ENCODE measurements around the gene HSD11B1L.

Gene HSD11B1L

DNA sequence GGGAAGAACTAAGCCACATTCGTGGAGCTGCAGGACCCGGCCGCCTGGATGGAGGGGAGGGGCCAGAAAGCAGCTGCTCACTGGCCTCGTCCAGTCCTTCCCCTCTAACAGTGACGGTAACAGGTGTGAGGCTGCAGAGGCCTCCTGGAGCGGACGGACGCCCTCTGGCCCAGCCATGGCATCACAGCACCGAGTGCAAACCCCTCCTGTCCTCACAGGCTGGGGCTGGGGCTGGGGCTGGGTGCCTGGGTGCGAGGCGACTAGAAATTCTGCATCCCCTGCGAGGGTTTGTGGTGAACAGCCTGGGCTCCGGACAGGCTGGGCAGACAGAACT, 4.1 kb upstream of the HSD11B1L start:
- Mint-ChIP-seq H3K36me3 (ENCODE audit: low read depth) (peaks cover 13% of the 10 kb centered on the region), H3K27me3 (ENCODE audit: low read depth) (peaks cover 4% of the 10 kb centered on the region), H3K4me1 (ENCODE audit: low read depth) (peaks cover 12% of the 10 kb centered on the region), H3K9me3 (no peaks in the 10 kb centered on the region), H3K4me3 (no peak overlapping the region), H3K27ac (no peak overlapping the region)

DNA sequence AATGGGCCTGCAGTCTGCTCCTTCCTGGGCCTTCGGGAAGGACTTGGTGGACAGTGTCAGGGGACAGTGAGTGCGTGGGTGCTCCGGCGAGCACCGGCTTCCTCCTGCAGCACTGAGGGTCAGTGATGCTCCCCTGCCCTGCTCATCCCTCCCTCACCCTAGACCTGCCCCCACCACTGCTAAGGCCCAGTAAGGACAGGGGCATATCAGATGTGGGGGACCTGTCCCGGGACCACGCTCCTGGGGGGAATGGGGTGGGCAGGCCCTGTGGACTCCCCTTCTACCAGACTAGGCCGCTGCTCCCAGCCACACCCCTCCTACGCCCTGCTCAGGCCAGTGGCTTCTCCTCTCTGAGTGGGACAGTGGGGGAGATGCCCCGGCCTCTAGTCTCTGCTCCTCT, 3.7 kb upstream of the HSD11B1L start:
- Mint-ChIP-seq H3K27me3 (ENCODE audit: low read depth) (peaks cover 8% of the 10 kb centered on the region), H3K9me3 (no peaks in the 10 kb centered on the region), H3K4me1 (ENCODE audit: low read depth) (peaks cover 16% of the 10 kb centered on the region), H3K36me3 (ENCODE audit: low read depth) (peaks cover 11% of the 10 kb centered on the region), H3K27ac (no peak overlapping the region), H3K4me3 (no peak overlapping the region)

DNA sequence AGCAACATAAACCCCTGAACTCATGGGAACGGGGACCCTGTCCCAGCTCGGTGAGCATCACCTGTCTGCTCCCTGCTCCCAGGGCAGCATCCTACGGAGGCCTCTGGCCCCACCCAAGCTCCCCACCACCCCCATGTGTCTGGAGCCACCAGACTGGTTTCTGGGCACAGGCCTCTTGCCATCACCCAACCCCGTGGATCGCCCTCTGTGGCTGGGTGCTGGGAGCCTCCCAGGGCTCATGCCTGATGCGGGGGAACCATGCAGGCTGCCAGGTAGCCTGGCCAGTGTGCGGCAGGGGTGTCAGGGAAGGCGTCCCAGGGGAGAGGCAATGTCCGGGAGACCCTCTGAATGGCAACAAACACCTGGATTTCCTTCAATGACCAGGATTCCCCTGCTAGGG, 3.2 kb upstream of the HSD11B1L start:
- Mint-ChIP-seq H3K27ac (no peak overlapping the region), H3K36me3 (ENCODE audit: low read depth) (peaks cover 11% of the 10 kb centered on the region), H3K9me3 (no peaks in the 10 kb centered on the region), H3K4me3 (no peak overlapping the region), H3K4me1 (ENCODE audit: low read depth) (peaks cover 17% of the 10 kb centered on the region), H3K27me3 (ENCODE audit: low read depth) (peaks cover 11% of the 10 kb centered on the region)

DNA sequence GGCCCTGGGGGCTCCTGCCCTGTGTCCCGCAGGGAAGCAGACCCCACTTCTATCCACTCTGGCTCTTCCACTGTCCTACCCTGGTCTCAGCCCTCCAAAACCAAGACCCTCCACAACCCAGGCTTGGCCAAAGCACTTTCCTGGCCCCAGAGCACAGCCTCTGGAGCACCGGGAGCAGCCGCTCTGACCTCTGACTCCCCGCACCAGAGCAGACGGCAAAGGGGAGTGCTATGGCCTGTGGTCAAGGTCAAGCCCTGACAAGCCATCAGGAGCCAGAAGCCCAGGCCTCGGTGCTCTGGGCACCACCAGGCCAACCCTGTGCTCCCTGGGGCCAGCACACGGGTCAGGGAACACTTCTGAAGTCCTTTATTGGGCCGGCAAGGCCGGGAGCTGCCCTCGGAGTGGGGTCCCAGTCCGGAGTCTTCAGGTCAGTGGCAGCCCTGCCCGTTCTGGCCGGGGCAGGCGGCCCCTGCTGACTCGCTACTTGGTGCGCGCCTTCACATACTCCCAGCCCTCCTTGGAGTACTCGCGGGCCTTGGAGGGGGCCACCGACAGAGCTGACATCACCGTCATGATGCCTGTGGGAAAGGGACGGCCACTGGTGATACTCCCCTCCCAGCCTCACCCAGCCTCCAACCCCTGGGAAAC, 2.6 kb upstream of the HSD11B1L start:
- H3K27me3 Mint-ChIP-seq (ENCODE audit: low read depth), result peaks cover 11% of the 10 kb centered on the region
- no peak overlapping the region for H3K4me3 Mint-ChIP-seq
- no peak overlapping the region for H3K27ac Mint-ChIP-seq
- peaks cover 17% of the 10 kb centered on the region for H3K4me1 Mint-ChIP-seq (ENCODE audit: low read depth)
- peaks cover 5% of the 10 kb centered on the region for H3K36me3 Mint-ChIP-seq (ENCODE audit: low read depth)
- no peaks in the 10 kb centered on the region for H3K9me3 Mint-ChIP-seq

DNA sequence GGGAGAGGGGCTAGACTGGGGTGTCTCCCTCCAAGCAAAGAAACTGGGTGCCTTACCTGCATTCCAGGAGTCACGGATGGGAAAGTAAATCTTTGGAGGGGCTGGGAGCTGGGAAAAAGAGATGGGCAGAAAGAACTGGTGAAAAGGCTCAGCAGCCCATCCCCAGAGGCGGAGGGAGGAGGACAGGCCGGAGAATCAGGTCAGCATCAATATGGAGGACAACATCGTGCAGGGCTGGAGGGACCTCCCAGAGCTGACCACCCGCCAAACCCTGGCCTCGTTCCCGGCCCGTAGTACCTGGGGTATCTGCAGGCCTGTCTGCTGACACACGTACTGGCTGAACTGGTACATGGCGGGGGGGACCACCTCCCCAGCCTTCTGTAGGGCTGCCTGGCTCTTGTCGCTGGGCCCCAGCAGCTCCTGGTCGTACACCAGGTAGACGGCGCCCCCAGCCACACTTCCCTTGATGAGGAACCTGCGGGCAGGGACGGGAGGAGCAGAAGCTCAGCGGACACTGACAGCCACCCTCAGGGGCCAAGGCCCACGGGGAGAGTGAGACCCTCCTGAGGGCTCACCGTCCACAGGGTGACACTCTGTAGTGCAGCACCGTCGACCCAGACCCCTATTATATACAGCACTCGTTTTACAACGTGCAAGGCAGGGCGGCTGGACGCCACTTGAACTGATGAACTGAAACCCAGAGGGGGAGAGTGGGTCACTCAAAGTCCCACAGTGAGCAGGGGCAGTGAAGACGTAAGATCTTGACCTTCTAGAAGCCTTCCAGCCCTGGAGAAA, 1.3 kb upstream of the HSD11B1L start:
- H3K36me3 Mint-ChIP-seq (ENCODE audit: low read depth), result no peaks in the 10 kb centered on the region

DNA sequence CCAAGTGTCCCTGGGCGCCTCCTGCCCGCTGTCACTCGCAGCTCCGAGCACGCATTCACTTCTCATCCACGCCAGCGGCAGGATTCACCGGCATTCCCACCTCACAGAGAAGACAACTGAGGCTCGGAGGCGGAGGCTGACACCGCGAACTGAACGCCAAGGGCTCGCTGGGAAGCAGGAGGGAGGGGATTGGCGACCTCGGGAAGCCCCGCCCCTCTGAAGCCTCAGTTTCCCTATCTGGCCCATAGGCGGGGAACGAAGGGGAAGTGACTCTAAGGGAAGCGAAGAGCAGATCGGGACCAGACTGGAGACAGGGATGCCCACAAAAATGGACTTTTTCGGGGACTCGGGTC, 767 bp upstream of the HSD11B1L start:
- H3K36me3 Mint-ChIP-seq (ENCODE audit: low read depth), result no peaks in the 10 kb centered on the region
- no peaks in the 10 kb centered on the region for H3K9me3 Mint-ChIP-seq
- peaks cover 11% of the 10 kb centered on the region for H3K27me3 Mint-ChIP-seq (ENCODE audit: low read depth)
- H3K4me3 Mint-ChIP-seq, result peak overlapping the region; percentile 81
- peak overlapping the region; percentile 88 for H3K27ac Mint-ChIP-seq
- peaks cover 17% of the 10 kb centered on the region for H3K4me1 Mint-ChIP-seq (ENCODE audit: low read depth)

More for the DNA sequence above, 1.3 kb upstream of the HSD11B1L start:
- peaks cover 17% of the 10 kb centered on the region for H3K4me1 Mint-ChIP-seq (ENCODE audit: low read depth)
- H3K9me3 Mint-ChIP-seq, result no peaks in the 10 kb centered on the region
- H3K4me3 Mint-ChIP-seq, result peak overlapping the region; percentile 81
- H3K27ac Mint-ChIP-seq, result peak overlapping the region; percentile 88
- H3K27me3 Mint-ChIP-seq (ENCODE audit: low read depth), result peaks cover 11% of the 10 kb centered on the region

DNA sequence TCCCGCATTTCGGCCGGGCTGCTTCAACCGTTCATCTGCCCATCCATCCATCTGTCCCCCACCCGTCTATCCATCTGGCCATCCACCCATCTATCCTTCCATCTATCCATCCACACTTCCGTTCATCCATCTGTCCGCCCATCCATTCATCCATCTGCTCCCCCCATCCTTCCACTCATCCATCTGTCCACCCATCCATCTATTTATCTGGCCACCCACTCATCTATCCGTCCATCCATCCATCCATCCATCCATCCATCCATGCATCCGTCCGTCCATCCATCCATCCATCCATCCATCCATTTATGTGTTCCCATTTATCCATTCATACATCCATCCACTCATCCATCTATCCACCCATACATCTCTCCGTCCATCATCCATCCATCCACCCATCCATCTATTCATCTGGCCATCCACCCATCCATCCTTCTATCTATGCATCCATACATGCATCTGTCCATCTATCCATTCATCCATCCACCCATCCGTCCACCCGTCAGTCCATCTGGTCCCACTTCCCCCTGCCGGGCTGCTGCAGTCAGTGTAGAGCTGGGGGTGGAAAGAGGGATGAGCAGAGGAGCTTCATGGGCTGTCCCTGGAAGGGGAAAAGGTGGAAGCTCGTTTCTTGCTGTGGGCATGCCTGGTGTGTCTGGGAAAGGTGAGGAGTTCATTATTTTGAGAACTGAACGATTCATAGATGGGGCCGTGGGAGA, 722 bp downstream of the HSD11B1L start:
- H3K27ac Mint-ChIP-seq, result peak overlapping the region; percentile 69
- peak overlapping the region; percentile 81 for H3K4me3 Mint-ChIP-seq
- peaks cover 11% of the 10 kb centered on the region for H3K27me3 Mint-ChIP-seq (ENCODE audit: low read depth)
- peaks cover 19% of the 10 kb centered on the region for H3K4me1 Mint-ChIP-seq (ENCODE audit: low read depth)
- no peaks in the 10 kb centered on the region for H3K9me3 Mint-ChIP-seq
- H3K36me3 Mint-ChIP-seq (ENCODE audit: low read depth), result no peaks in the 10 kb centered on the region

DNA sequence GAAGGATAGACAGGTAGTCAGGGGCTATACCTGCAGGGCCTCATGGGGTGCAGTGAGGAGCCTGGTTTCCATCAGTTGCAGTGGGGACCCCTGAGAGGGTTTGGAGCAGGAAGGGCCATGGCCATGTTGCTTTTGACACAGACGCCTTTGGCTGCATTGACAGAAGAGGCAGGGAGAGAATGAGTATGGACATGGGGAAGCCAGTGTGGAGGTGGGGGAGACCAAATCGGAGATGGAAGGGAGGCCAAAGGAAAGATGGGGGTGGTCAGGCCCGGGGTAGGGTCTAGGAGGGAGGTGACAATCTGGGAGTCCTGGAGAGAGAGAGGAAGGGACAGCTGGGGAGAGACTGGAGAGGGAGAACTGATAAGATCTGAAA, 1.3 kb downstream of the HSD11B1L start:
- no peaks in the 10 kb centered on the region for H3K9me3 Mint-ChIP-seq
- peak overlapping the region; percentile 81 for H3K4me3 Mint-ChIP-seq
- H3K27ac Mint-ChIP-seq, result no peak overlapping the region
- no peaks in the 10 kb centered on the region for H3K36me3 Mint-ChIP-seq (ENCODE audit: low read depth)
- H3K27me3 Mint-ChIP-seq (ENCODE audit: low read depth), result peaks cover 11% of the 10 kb centered on the region
- peaks cover 20% of the 10 kb centered on the region for H3K4me1 Mint-ChIP-seq (ENCODE audit: low read depth)

DNA sequence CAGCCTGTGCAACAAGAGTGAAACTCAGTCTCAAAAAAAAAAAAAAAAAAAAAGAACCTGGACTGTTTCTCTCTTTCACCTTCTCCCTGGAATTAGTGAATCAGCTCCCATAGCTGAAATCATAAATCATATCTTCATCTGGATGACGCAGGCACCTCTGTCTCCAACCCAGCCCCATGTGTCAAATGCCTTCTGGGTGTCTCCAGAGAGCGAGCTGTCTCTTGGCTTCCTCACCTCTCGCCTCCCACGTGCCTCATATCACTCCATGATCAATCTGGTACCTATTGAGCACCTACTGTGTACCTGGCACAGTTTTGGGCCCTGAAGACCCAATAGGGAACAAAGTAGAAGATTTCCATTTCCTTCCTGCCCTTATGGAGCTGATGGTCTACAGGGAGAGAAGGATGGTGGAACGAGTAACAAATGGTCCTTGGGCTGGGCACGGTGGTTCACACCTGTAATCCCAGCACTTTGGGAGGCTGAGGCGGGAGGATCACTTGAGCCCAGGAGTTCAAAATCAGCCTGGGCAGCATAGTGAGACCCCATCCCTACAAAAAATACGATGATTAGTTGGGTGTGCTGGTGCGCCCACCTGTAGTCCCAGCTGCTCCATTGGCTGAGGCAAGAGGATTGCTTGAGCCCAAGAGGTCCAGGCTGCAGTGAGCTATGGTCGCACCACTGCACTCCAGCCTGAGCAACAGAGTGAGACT, 2.5 kb downstream of the HSD11B1L start:
- Mint-ChIP-seq H3K9me3 (no peaks in the 10 kb centered on the region), H3K27ac (no peak overlapping the region), H3K4me3 (no peak overlapping the region), H3K36me3 (ENCODE audit: low read depth) (no peaks in the 10 kb centered on the region), H3K27me3 (ENCODE audit: low read depth) (peaks cover 11% of the 10 kb centered on the region), H3K4me1 (ENCODE audit: low read depth) (peaks cover 22% of the 10 kb centered on the region)

DNA sequence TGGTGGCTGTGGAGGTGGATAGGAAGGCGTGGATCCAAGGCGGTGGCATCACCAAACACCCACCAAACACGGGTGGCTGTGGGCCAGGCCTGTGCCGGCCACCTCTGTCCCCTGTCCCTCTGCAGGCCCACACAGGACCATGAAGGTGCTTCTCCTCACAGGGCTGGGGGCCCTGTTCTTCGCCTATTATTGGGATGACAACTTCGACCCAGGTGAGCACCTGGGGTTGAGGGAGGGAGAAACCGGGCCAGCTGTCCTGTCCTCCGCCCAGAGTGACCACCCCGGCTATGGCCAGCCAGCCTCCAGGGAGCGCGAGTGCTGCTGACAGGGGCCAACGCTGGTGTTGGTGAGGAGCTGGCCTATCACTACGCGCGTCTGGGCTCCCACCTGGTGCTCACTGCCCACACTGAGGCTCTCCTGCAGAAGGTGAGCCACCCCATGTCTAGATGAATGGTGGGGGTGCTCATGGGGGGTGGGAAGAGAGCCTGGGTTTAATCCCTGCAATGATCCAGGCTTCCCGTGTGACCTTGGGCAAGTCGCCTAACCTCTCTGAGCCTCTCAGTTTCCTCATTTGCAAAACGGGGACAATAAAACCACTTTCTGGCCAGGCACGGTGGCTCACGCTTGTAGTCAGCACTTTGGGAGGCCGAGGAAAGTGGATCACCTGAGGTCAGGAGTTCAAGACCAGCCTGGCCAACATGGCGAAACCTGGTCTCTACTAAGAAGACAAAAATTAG, 4.0 kb downstream of the HSD11B1L start:
- H3K9me3 Mint-ChIP-seq, result no peaks in the 10 kb centered on the region
- H3K4me1 Mint-ChIP-seq (ENCODE audit: low read depth), result peaks cover 21% of the 10 kb centered on the region
- H3K36me3 Mint-ChIP-seq (ENCODE audit: low read depth), result no peaks in the 10 kb centered on the region
- H3K4me3 Mint-ChIP-seq, result no peak overlapping the region
- H3K27me3 Mint-ChIP-seq (ENCODE audit: low read depth), result peaks cover 11% of the 10 kb centered on the region
- no peak overlapping the region for H3K27ac Mint-ChIP-seq

DNA sequence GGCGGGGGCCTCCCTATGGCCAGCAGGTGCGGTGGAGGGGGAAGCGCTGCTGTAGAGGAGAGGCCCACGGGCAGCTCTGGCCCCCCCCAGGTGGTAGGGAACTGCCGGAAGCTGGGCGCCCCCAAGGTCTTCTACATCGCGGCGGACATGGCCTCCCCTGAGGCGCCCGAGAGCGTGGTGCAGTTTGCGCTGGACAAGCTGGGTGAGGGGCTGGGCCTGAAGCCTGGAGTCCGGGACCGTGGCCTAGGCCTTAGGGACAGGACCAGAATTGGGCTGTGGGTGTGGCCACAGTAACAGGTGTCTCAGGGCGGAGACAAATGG, 5.5 kb downstream of the HSD11B1L start:
- Mint-ChIP-seq H3K27ac (peak overlapping the region; percentile 87), H3K36me3 (ENCODE audit: low read depth) (peaks cover 12% of the 10 kb centered on the region), H3K4me1 (ENCODE audit: low read depth) (peaks cover 26% of the 10 kb centered on the region), H3K9me3 (no peaks in the 10 kb centered on the region), H3K4me3 (peak overlapping the region; percentile 84), H3K27me3 (ENCODE audit: low read depth) (peaks cover 11% of the 10 kb centered on the region)

DNA sequence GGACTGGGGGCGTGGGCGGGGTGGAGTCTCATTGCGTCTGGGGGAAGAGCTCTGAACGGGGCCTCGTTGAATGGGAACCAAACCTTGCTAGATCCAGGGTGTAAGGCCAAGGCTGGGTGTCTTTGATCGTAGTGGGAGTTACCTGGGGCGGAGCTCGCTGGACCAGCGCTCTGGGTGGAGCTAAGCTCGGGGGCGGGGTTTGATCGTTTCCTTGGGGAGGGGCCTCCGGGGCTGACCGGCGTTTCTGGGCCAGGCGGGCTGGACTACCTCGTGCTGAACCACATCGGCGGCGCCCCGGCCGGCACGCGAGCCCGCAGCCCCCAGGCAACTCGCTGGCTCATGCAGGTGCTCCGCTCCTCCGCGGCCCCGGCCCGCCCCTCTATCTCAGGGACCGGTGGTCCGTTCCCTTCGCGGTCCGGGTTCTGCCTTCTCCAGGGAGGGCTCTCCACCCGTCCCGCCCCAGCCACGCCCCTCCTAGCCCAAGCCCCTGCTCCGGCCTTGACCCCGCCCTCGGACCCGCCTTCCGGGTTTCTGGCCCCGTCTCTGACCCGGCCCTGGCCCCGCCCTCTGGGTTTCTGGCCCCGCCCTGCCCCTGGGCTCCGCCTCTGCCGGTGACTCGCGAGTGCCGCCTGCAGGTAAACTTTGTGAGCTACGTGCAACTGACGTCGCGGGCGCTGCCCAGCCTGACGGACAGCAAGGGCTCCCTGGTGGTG, 6.0 kb downstream of the HSD11B1L start:
- no peaks in the 10 kb centered on the region for H3K9me3 Mint-ChIP-seq
- H3K27me3 Mint-ChIP-seq (ENCODE audit: low read depth), result peaks cover 6% of the 10 kb centered on the region
- H3K4me1 Mint-ChIP-seq (ENCODE audit: low read depth), result peaks cover 23% of the 10 kb centered on the region
- peaks cover 12% of the 10 kb centered on the region for H3K36me3 Mint-ChIP-seq (ENCODE audit: low read depth)
- peak overlapping the region; percentile 84 for H3K4me3 Mint-ChIP-seq
- H3K27ac Mint-ChIP-seq, result peak overlapping the region; percentile 87

DNA sequence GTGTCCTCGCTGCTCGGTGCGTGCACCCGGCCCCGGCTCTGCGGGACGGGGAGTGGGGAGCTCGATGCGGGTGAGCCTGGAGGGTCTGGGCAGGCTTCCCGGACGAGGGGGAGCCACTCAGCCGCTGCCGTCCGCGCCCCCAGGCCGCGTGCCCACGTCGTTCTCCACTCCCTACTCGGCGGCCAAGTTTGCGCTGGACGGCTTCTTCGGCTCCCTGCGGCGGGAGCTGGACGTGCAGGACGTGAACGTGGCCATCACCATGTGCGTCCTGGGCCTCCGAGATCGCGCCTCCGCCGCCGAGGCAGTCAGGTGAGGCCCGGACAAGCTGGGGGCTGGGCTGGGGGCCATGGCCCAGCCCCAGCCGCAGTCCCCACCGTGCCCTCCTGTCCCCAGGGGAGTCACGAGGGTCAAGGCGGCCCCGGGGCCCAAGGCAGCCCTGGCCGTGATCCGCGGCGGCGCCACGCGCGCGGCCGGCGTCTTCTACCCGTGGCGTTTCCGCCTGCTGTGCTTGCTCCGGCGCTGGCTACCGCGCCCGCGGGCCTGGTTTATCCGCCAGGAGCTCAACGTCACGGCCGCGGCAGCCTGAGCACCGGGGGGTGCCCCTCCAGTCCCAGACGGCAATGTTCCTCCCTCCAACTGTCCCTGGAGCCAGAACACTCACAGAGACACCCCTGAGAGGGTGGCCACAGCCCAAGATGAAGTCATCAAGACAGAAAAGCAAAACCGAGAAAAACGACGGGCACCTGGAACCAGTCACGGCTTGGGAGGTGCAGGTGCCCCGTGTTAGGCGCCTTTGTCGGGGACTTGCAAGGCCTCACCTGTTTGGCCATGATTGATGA, 6.8 kb downstream of the HSD11B1L start:
- no peak overlapping the region for H3K4me3 Mint-ChIP-seq
- peaks cover 22% of the 10 kb centered on the region for H3K4me1 Mint-ChIP-seq (ENCODE audit: low read depth)
- no peaks in the 10 kb centered on the region for H3K9me3 Mint-ChIP-seq
- peaks cover 17% of the 10 kb centered on the region for H3K36me3 Mint-ChIP-seq (ENCODE audit: low read depth)
- H3K27me3 Mint-ChIP-seq (ENCODE audit: low read depth), result no peaks in the 10 kb centered on the region
- H3K27ac Mint-ChIP-seq, result no peak overlapping the region

Measured in T-helper 1 cell treated with Interleukin-12 subunit alpha and Interleukin-12 subunit beta and Interleukin-4 antibody, amounts not matched to agents 30 μg/mL and 1 μg/mL, for 36 hours (primary cell).